ENCODE data around the gene NUDT17.

NUDT17 gene

GRCh38 chr1:145863282-145864018 lies 18.0 kb downstream of the NUDT17 start:
- H3K9me3 ChIP-seq (ENCODE audit: control insufficient read depth, low read length), result no peaks in the 10 kb centered on the region
- no peak overlapping the region for H2AFZ ChIP-seq
- no peaks in the 10 kb centered on the region for H3K79me2 ChIP-seq
- H3K27me3 ChIP-seq (ENCODE audit: control insufficient read depth, insufficient read depth, low read length), result no peaks in the 10 kb centered on the region
- no peak overlapping the region for H3K9ac ChIP-seq
- no peak overlapping the region for H3K27ac ChIP-seq
- H3K4me1 ChIP-seq, result peaks cover 3% of the 10 kb centered on the region
- H3K4me2 ChIP-seq (ENCODE audit: low read length), result no peak overlapping the region
- no peak for TF ChIP-seq CTCF (IDR thresholded peaks at IDR 0.05)
- no peaks in the 10 kb centered on the region for H3K36me3 ChIP-seq (ENCODE audit: control insufficient read depth, insufficient read depth, low read length)
- no peak overlapping the region for H3K4me3 ChIP-seq (ENCODE audit: low read depth, low read length)

- Histone ChIP-seq H3K79me2 (no peaks in the 10 kb centered on the region), H3K9ac (no peak overlapping the region), H3K4me2 (ENCODE audit: low read length) (no peak overlapping the region), H3K36me3 (ENCODE audit: control insufficient read depth, insufficient read depth, low read length) (no peaks in the 10 kb centered on the region), H3K27ac (no peak overlapping the region), H3K4me3 (ENCODE audit: low read depth, low read length) (no peak overlapping the region), H2AFZ (no peak overlapping the region), H3K27me3 (ENCODE audit: control insufficient read depth, insufficient read depth, low read length) (no peaks in the 10 kb centered on the region), H3K9me3 (ENCODE audit: control insufficient read depth, low read length) (no peaks in the 10 kb centered on the region), H3K4me1 (no peaks in the 10 kb centered on the region)
- no peak for TF ChIP-seq CTCF (IDR thresholded peaks at IDR 0.05)
These were observed 22.8 kb downstream of the NUDT17 start for GRCh38 chr1:145868232-145868631.

- TF ChIP-seq CTCF (IDR thresholded peaks at IDR 0.05), result no peak
- H3K4me2 ChIP-seq (ENCODE audit: low read length), result no peak overlapping the region
- no peaks in the 10 kb centered on the region for H3K27me3 ChIP-seq (ENCODE audit: control insufficient read depth, insufficient read depth, low read length)
- no peaks in the 10 kb centered on the region for H3K79me2 ChIP-seq
- peak overlapping the region; percentile 50 for H2AFZ ChIP-seq
- no peaks in the 10 kb centered on the region for H3K4me1 ChIP-seq
- no peaks in the 10 kb centered on the region for H3K36me3 ChIP-seq (ENCODE audit: control insufficient read depth, insufficient read depth, low read length)
- H3K27ac ChIP-seq, result no peak overlapping the region
- no peak overlapping the region for H3K9ac ChIP-seq
- no peak overlapping the region for H3K4me3 ChIP-seq (ENCODE audit: low read depth, low read length)
- no peaks in the 10 kb centered on the region for H3K9me3 ChIP-seq (ENCODE audit: control insufficient read depth, low read length)
These were observed 26.8 kb downstream of the NUDT17 start for GRCh38 chr1:145871994-145872924.

GRCh38 chr1:145874646-145875045 lies 29.2 kb downstream of the NUDT17 start:
- no peaks in the 10 kb centered on the region for H3K9me3 ChIP-seq (ENCODE audit: control insufficient read depth, low read length)
- H3K79me2 ChIP-seq, result no peaks in the 10 kb centered on the region
- no peak overlapping the region for H3K4me3 ChIP-seq (ENCODE audit: low read depth, low read length)
- H3K9ac ChIP-seq, result no peak overlapping the region
- no peak for TF ChIP-seq CTCF (IDR thresholded peaks at IDR 0.05)
- H3K4me1 ChIP-seq, result no peaks in the 10 kb centered on the region
- H2AFZ ChIP-seq, result no peak overlapping the region
- no peaks in the 10 kb centered on the region for H3K27me3 ChIP-seq (ENCODE audit: control insufficient read depth, insufficient read depth, low read length)
- H3K4me2 ChIP-seq (ENCODE audit: low read length), result no peak overlapping the region
- no peak overlapping the region for H3K27ac ChIP-seq
- H3K36me3 ChIP-seq (ENCODE audit: control insufficient read depth, insufficient read depth, low read length), result no peaks in the 10 kb centered on the region

Data from parathyroid adenoma (tissue), 2 donors.